Cardiac muscle cell (in vitro differentiated cells and primary cell): Measurements from ENCODE around the gene EMX1. TPM values are rescaled to one million over a fixed set of nuclear protein-coding genes. Genes with fewer than 3 reads are reported as not detected.

Experiments
- DNase-seq, 2 donors: peaks; one replicate each; pipeline versions ENCODE4 v3.0.0 to v3.0.0-alpha.2; 2010 to 2017; ENCODE audit warnings: low read depth in 1 of 2, low spot score in 1 of 2
- H3K27ac ChIP-seq: fragments of 200-600 bp; sonication (generic); 2 replicates; pipeline ENCODE4 v1.5.1; 2016
- H3K27me3 ChIP-seq: fragments of 200-600 bp; sonication (generic); 2 replicates; pipeline ENCODE4 v1.6.0; 2016; ENCODE audit warnings: control low read depth
- H3K36me3 ChIP-seq: fragments of 200-600 bp; sonication (generic); 2 replicates; pipeline ENCODE4 v1.5.1; 2016; ENCODE audit warnings: control low read depth
- H3K4me1 ChIP-seq: fragments of 200-600 bp; sonication (generic); 2 replicates; pipeline ENCODE4 v1.8.1; 2017; ENCODE audit warnings: low read depth, mild to moderate bottlenecking, mixed run types
- H3K4me3 ChIP-seq: fragments of 200-600 bp; sonication (generic); 2 replicates; pipeline ENCODE4 v1.5.1; 2016; ENCODE audit warnings: mild to moderate bottlenecking
- H3K9me3 ChIP-seq: fragments of 200-600 bp; sonication (generic); 2 replicates; pipeline ENCODE4 v1.5.1; 2017; ENCODE audit warnings: low read depth, mild to moderate bottlenecking, control low read depth
- polyA plus RNA-seq: library from polyadenylated mRNA; unstranded; fragments of >200 nt; fragmentation: Nextera tagmentation; extraction: Ambion mirVana; gene quantifications from 2 replicates; pipeline ENCODE4 v1.2.1, GENCODE V29; 2016
- total RNA-seq: library from RNA; depleted of rRNA; stranded (reverse); fragments of >200 nt; gene quantifications from 2 replicates; pipeline ENCODE4 v1.2.3, GENCODE V29; 2016
- TF ChIP-seq, protein P1 (sequence below): IDR thresholded peaks from 2 replicates; pipeline ENCODE4 v1.5.1; 2012; ENCODE audit warnings: low read depth, mild to moderate bottlenecking, low read length

Gene EMX1
- total and polyA plus RNA-seq, 2 experiments from 2014 or later = 0.24 TPM; not detected in 1

GRCh38 chr2:72920318-72921087, 3.2 kb downstream of the EMX1 start:
- TF ChIP-seq, protein P1, sequence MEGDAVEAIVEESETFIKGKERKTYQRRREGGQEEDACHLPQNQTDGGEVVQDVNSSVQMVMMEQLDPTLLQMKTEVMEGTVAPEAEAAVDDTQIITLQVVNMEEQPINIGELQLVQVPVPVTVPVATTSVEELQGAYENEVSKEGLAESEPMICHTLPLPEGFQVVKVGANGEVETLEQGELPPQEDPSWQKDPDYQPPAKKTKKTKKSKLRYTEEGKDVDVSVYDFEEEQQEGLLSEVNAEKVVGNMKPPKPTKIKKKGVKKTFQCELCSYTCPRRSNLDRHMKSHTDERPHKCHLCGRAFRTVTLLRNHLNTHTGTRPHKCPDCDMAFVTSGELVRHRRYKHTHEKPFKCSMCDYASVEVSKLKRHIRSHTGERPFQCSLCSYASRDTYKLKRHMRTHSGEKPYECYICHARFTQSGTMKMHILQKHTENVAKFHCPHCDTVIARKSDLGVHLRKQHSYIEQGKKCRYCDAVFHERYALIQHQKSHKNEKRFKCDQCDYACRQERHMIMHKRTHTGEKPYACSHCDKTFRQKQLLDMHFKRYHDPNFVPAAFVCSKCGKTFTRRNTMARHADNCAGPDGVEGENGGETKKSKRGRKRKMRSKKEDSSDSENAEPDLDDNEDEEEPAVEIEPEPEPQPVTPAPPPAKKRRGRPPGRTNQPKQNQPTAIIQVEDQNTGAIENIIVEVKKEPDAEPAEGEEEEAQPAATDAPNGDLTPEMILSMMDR = no peak
- DNase-seq = peak; percentile 39 to 50
- H3K27me3 ChIP-seq = peaks cover 100% of the 10 kb centered on the region

DNA sequence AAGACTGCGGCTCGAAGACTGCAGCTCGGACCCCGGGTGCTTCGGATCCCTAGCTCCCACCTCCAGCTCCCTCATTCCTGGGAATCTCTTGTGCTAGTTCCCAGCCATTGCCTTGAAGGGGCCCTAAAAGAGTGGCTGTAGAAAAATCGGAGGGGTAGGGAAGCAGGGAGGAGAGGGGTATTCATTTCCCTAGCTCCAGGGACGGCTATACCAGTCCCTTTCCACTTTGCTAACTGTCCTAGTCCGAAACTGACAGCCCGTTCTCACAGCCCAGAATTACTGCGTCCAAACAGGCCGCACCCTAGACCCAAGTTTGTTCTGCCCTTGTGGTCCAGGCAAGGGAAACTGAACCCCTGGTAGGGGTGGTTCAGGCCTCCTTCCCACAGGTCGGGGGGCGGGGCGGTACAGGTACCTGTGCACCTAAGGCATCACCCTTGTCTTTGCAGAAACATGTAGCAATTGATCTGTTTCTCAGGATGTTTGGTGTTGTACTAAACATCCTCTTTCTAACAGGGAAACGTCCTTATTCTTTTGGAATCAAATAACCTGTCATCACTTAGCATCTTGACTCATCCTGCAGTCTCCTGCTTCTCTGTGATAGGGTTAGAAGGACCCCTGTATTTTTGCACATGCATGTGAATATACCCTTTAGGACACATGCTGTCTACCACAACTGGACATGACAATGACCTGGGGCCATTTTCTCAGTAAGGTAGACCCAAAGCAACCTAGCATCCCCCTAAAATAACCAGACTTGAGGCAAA, 4.0 kb downstream of the EMX1 start:
- H3K27ac ChIP-seq = no peak overlapping the region
- H3K4me3 ChIP-seq = no peak overlapping the region
- H3K27me3 ChIP-seq = peaks cover 100% of the 10 kb centered on the region
- no peaks in the 10 kb centered on the region for H3K9me3 ChIP-seq
- DNase-seq = no peak
- H3K4me1 ChIP-seq = no peaks in the 10 kb centered on the region
- TF ChIP-seq, protein P1 = no peak
- no peaks in the 10 kb centered on the region for H3K36me3 ChIP-seq

More at GRCh38 chr2:72920318-72921087, 3.2 kb downstream of the EMX1 start:
- Histone ChIP-seq H3K27ac (no peak overlapping the region), H3K36me3 (no peaks in the 10 kb centered on the region), H3K4me3 (no peak overlapping the region), H3K9me3 (no peaks in the 10 kb centered on the region), H3K4me1 (no peaks in the 10 kb centered on the region)

- Histone ChIP-seq H3K27me3 (peaks cover 100% of the 10 kb centered on the region), H3K4me1 (no peaks in the 10 kb centered on the region), H3K27ac (no peak overlapping the region), H3K4me3 (no peak overlapping the region), H3K36me3 (no peaks in the 10 kb centered on the region), H3K9me3 (no peaks in the 10 kb centered on the region)
- DNase-seq = no peak
- TF ChIP-seq, protein P1 = no peak
Observed at GRCh38 chr2:72921853-72922252, 4.5 kb downstream of the EMX1 start.

DNA sequence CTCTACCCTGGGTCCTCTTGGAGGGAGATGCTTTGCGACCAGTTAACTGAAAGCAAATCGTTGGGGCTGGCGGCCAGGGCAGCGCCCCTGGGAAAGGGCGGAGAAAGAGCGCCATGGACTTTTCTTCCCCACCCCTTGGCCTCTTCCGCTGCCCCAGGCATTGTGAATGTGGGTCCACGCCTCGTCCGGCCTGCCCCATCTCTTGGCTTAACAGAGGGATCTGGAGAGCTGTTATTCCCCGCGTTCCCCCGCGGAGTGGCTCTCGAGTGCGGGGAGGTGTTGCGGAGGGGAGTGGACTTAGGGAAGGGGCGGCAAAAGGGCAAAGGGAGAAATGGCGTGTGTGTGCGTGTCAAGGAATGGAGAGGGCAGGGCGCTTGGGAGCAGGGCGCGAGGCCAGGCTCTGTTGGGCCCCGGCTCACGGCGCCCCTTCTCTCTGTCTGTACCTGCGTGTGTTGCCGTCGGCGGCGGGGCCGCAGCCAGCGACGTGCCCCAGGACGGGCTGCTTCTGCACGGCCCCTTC, 6.6 kb downstream of the EMX1 start:
- Histone ChIP-seq H3K4me1 (no peaks in the 10 kb centered on the region), H3K27me3 (peaks cover 100% of the 10 kb centered on the region), H3K9me3 (no peaks in the 10 kb centered on the region), H3K4me3 (no peak overlapping the region), H3K36me3 (no peaks in the 10 kb centered on the region), H3K27ac (no peak overlapping the region)
- TF ChIP-seq, protein P1 = no peak
- DNase-seq = no peak

DNA sequence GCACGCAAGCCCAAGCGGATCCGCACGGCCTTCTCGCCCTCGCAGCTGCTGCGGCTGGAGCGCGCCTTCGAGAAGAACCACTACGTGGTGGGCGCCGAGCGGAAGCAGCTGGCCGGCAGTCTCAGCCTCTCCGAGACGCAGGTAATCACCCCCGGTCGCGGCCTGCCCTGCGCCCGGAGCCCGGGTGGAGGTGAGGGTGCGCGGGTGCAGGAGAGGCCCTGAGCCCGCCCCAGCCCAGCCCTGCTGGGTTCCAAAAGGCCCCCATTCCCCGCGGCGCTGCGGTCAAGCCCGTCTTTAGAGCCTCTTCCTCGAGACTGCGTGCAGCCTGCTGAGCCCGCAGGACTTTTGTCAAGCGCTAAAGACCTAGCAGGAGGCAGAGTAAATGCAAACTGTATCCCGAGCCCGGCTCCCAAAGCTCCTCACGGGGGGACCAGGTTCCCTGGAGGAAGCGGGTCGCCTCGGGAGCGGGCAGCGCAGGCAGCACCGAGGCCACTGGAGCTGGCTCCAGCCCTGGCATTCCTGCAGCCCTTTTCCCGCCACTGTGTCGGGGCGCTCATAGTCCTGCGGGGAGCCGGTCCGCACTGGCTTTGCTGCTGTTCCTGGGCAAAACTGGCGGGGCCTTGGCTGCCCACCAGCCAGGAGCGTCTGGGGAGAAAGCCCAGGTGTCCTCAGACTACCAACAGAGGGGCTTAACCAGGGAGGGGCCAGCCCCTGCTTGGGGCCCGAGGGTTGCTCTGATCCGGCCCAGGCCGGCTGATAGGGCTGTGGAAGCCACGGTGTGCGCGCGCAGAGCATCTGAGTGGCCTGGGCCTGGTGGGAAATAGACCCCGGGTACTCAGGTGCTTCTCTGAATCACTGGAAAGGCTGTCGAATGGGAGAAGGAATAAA, 7.3 kb downstream of the EMX1 start:
- TF ChIP-seq, protein P1 = no peak
- peak in 1 of 2 donors; percentile 15 for DNase-seq

More for the DNA sequence above, 7.3 kb downstream of the EMX1 start:
- H3K9me3 ChIP-seq = no peaks in the 10 kb centered on the region
- H3K27ac ChIP-seq = no peak overlapping the region
- no peak overlapping the region for H3K4me3 ChIP-seq
- no peaks in the 10 kb centered on the region for H3K4me1 ChIP-seq
- no peaks in the 10 kb centered on the region for H3K36me3 ChIP-seq
- H3K27me3 ChIP-seq = peaks cover 100% of the 10 kb centered on the region
